HG02798 (cell line): ENCODE measurements around the gene PDLIM4.

Experiments used
- ATAC-seq: cut with Tn5 transposase; IDR thresholded peaks from one replicate; pipeline ENCODE4 v1.9.1; 2021; ENCODE audit warnings: mild to moderate bottlenecking; ENCODE audit not compliant: unreplicated experiment, poor library complexity

Gene PDLIM4

GRCh38 chr5:132250547-132250946 lies 6.9 kb upstream of the PDLIM4 start:
- ATAC-seq: no peak

DNA sequence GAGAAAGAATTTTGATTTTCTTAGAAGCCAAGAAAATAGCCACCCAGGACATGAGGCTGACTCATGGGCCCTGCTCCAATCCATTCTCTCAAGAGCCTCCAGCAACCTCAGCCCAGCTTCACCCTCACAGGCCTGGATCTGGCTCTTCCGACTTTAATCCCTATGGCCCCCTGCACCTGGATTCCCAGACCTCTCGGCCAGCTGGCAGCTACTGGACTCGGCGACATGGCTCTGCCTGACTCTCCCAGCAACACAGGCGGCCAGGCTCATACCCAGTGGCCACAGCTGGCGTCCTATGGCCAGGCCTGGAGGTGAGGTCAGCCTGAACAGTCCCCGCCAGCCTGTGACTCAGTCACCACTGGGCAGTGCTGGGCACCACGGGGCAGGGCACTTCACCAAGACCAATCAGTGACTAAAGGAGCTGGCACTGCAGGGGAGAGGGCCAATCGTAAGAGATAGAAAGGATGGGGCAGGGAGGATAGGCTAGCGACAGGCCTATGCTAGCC lies 6.2 kb upstream of the PDLIM4 start:
- ATAC-seq: no peak

DNA sequence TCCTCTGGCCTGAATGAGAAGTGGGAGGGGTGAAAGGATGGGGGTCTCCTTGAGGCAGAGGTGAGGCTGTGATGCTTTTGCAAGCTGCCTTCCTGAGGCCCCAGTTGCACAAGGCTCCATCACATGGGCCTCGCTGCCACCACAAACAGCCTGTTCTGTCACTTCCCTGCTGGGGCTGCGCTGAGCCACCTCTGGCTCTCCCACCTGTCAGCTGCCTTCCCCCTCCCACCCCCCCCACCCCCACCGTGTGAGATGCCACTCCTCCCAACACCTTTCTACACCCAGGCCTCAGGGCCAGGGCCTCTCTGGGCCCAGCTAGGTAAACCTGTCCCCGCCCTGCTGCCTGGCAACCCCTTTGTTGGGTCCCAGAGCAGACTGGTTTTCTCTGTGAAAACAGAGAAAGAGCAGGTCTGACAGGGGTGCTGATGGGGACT lies 4.5 kb upstream of the PDLIM4 start:
- no peak for ATAC-seq

GRCh38 chr5:132253452-132254320 lies 3.8 kb upstream of the PDLIM4 start:
- ATAC-seq: no peak

DNA sequence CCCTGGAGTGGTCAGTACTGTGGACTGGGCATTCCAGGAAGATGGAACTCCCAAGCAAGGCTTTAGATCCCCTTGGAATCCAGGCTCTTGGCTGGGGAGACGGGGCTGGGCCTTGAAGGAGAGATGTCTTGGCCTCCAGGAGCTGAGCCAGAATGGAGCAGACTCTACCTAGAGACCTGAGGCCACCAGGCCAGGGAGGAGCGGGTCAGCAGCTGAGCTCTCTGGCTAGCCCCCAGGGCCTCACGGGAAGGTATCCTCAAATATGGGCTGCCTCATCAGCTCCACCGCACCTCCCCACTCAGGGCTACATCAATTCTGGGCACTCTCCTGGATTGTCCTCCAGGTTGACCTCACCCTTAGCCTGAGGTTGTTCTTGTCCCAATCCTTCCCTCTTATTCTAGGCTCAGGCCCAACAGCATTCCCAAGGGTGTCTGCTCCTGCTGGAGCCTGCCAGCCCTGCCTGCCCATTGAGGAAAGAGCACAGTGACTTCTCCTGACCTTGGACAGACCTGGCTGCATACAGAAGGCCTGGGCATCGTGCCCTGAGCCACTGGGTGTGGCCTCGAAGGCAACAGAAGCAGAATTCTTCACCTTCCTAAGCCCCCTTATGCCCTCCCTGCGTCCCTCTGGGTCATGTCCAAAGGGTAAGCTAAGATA lies 3.0 kb upstream of the PDLIM4 start:
- ATAC-seq: no peak

DNA sequence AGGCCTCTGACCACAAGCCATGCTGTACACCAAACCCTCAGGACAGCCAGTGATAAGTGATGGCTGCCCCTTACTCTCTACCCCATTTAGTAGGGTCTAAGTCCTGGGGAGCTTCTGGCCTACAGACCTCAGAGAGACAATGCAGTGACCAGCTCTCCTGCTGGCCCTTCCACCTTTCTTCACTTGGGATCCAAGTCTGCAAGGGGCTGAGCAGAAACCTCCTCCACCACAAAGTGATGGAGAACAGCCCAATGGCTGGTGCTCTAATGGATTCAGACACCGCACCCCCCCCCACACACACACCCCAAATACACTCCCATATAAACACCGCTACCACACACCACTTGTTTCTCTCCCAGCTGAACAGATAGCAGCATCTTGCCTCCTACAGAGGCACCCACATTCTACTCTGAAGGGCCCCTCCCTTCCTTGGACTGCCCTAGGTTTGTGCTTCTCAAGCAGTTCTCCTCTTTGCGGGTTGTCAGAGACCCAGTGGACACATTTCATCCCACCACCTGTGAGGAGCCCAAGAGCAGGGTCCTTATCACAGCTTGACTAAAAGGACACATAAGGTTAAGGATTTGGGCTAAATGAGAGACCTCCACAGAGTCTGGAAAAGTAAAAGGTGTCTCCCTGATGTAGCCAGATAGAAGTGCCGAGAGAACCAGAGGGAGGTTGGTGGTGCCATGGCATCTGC lies 1.3 kb upstream of the PDLIM4 start:
- no peak for ATAC-seq

DNA sequence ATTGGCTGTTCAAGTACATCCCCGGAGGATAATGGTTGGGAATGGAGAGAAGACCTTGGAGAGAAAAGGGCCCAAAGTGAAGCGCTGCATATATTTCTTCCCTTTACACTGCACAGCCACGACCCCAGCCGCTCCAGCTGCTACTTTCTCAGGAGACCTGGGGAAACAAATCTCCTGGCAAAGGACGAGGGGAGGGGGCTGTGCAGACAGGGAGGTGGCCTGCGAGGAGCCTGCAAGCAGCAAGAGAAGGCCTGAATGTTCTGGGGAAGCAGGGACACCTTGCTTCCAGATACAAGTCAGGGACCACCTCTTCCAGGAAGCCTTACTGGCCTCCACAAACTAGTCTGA lies 739 bp upstream of the PDLIM4 start:
- no peak for ATAC-seq

DNA sequence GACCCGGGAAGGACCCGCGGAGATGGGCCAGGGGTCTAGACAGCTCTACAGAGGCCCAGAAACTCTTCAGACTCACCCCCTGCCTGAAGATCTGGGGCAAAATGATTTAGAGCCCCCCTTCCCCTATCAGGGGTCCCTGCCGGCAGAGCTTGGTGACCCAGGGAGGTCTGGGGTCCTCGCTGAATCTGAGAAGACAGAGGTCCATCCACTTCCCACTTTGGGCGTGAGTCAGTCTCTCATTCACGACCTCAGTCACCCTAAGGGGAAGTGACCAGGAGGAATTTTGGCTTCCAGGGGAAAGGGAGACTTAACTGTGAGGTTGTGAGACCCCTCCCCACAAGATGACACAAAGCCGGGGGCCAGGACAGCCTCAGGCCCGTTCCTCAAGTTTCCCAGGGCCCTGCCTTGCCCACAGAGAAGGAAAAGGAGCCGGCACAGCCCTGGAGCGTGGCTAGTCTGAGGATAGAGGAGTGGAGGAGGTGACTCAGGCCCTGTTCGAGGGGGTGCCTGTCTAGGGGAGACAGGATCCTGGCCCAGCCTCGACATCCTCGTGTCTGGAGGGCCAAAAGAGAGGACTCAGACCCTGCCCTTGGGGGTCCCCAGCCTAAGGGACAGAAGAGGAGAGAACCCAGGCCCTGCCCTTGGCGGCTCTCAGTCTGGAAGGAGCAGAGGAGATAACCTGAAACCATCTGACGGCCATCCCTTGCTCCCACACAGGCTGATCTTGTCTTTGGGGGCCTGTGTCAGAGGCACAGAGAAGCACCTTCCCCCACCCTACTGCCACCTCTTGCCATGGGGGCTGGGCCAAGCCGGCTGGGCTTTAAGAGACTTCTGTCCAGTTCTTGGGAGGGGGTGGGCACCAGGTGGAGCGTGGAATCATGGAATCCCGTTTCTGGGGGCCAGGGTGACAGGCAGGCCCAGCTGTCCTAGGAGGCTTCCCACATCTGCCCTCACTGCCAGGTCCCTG lies 889 bp downstream of the PDLIM4 start:
- ATAC-seq: no peak

DNA sequence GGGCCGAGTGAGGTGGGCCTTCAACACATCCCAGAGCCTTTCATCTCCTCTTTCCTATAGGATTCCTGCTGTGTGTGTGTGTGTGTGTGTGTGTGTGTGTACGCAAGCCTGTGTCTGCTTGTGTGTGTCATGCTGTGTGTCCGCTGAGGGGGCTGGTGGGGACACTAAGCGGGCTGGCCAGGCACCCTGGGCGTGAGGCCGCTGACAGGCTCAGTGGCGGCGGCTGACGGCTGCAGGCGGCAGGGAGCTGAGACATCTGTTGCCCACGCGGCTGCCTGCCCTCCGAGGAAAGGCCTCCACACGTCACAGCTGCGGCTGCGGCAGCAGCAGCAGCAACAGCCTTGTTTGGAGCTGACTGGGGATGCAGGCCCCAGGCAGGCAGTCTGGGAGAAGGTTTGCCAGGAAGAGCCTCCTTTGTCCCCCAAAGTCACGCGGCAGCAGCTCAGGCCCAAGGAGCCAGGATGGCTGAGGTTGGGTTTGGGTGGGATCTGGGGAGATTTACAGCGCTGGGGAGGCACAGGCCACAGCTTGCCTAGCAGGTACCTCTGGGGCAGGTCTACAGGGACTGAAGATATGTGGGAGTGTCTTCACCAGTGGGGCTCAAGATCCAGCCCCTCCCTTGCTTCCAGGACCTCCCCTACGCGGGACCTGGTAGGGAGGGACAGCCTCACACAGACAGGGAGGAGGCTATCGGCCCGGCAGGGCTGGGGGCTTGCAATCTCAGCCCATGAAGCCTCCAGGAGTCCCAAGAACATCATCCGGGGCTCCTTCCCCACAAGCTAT lies 1.8 kb downstream of the PDLIM4 start:
- ATAC-seq: no peak

- ATAC-seq: no peak
Measured at GRCh38 chr5:132260051-132260450, 2.6 kb downstream of the PDLIM4 start.

GRCh38 chr5:132260714-132261551 lies 3.4 kb downstream of the PDLIM4 start:
- peak; percentile 49 for ATAC-seq

DNA sequence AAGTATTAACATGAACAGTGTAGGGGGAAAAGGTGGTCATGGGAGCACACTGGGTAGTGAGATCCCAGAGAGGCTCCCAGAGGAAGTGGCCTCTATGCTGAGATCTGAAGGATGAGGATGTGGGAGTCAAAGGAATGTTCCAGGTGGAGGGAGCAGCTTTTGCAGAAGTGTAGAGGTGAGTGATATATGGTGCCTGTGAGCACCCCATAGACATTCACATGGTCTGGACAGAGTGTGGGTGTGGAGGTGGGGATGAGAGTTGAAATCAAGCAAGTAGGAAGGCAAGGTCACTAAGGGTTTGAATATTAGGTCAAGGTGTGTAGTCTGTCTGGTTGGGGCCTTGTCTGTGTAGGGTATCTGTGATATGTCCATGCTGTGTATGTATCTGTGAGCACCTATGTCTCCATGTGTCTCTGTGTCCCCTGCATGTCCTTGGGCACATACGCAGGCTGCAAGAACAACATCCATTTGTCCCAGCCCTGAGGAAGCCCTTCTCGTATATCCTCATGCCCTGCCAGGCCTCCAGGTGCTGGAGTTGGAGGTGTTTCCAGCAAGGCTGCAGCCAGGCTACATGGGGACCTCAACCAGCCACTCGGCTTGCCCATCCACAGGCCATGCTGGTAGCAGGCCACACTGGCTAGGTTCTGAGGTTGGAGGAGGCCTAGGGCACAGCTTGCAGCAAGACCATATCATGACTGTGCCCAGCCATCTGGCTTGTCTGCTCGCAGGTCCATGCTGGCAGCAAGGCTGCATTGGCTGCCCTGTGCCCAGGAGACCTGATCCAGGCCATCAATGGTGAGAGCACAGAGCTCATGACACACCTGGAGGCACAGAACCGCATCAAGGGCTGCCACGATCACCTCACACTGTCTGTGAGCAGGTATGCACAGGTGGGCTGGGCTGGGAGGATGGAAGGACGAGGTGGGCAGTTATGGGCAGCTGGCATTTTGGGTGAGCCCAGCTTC lies 4.7 kb downstream of the PDLIM4 start:
- no peak for ATAC-seq

DNA sequence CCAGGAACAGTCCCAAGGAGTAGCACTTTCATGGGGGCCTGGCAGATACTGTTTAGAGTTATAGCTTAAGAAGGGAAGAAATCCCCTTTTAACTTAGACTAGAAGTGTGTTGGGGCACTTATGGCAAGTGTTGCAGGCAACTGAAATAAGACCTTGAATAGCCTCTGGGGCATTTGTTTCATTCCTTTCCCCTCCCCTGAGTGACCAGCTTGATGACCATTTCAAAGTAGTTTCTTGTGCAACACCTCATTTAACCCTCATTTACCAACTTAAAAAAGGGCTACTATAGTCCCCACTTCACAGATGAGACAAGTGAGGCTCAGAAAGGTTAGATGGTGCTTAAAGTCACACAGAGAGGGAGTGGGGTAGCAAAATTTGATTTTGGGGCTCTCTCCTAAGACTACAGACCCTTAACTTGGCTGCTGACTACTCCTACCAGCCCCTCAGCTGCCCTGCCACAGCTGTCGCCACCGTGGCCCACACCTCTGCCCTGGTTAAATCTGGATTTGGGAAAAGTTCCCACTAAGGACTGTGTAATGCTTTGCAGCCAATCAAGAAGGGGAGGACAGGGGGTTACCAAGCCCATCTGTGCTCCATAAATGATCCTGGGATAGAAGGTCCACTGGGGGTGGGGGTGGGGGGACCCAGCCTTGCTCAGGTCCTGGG lies 5.5 kb downstream of the PDLIM4 start:
- no peak for ATAC-seq

- no peak for ATAC-seq
Measured at GRCh38 chr5:132263548-132264261, 6.2 kb downstream of the PDLIM4 start.

DNA sequence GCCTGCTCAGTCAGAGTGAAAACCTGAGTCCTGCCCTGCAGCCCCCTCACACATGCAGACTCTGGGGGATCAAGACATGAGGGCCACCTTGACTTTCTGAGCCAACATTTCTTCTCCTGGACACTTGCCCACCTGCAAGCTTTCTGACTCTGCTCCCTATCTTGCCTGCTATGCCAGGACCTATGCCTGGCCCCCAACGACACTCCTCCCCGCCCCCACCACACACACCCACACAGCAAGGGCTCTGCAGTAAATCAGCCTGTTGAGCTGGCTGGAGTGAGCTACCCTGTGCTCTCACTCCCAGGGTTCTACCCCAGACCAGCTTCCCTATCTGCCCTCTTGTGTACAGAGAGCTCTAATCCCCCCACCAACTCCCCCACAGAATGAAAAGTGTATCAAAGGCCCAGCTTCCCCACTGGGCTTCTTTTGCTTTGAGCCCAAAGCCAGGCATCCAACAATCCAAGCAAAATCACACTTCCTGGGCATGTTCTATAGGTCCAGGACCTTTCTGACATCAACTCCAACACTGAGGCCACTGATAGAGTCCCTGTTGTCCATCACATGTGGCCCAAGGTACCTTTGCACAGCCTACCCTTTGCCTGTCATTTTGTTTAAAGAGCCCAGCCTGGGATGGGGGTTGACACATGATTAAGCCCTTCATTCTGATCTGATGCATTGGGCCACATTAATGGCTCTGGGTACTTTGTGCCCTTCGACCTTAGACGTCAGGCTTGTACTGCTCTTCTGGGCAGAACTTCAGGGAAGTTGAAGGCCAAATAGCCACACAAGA lies 7.2 kb downstream of the PDLIM4 start:
- ATAC-seq: no peak
